Vagina (tissue), 2 donors: ENCODE data around the gene ACSM2B.

ENCODE experiments used
- CTCF ChIP-seq, 3 experiments: fragments of 450-650 bp in 2 of 3; fragments of 200-600 bp in 1 of 3; sonication (generic) in 1 of 3; IDR thresholded peaks; one replicate each; pipeline ENCODE4 v1.5.1; 2017 to 2019; ENCODE audit warnings: antibody characterized with exemption in 3 of 3, mild to moderate bottlenecking in 2 of 3, moderate library complexity in 2 of 3
- POLR2A ChIP-seq, 2 donors: fragments of 450-650 bp; IDR thresholded peaks; one replicate each; pipeline ENCODE4 v1.6.1; 2017; ENCODE audit warnings: antibody characterized with exemption in 2 of 2, mild to moderate bottlenecking in 2 of 2, moderate library complexity in 2 of 2
- POLR2AphosphoS5 ChIP-seq, 2 donors: sonication (generic); formaldehyde crosslinking; IDR thresholded peaks; one replicate each; pipeline ENCODE4 v1.9.0; 2017; ENCODE audit warnings: antibody characterized with exemption in 2 of 2, mild to moderate bottlenecking in 2 of 2, low read depth in 1 of 2; ENCODE audit not compliant: insufficient read depth in 1 of 2

GRCh38 chr16:20515688-20516090 is 60.5 kb downstream of the ACSM2B start:
- TF ChIP-seq CTCF (IDR thresholded peaks at IDR 0.05): no peak
- no peak for TF ChIP-seq POLR2AphosphoS5 (IDR thresholded peaks at IDR 0.05; ENCODE audit: insufficient read depth in 1 of 2, low read depth in 1 of 2)
- no peak for TF ChIP-seq POLR2A (IDR thresholded peaks at IDR 0.05)
